K562 (cell line): ENCODE data around the gene SNIP1. TPM values are rescaled to one million over a fixed set of nuclear protein-coding genes. Genes with fewer than 3 reads are reported as not detected.
A peak's percentile ranks its signal among the peaks of the same experiment; 100 is the strongest.

Experiments used
- DIDO1 ChIP-seq: fragments of 450-650 bp; IDR thresholded peaks from 2 replicates; pipeline ENCODE4 v1.6.1; 2016; ENCODE audit warnings: low read depth, missing biosample characterization, missing genetic modification characterization
- ELK3 ChIP-seq: fragments of 450-650 bp; formaldehyde crosslinking; IDR thresholded peaks from 2 replicates; pipeline ENCODE4 v1.4.0; 2020; ENCODE audit warnings: mild to moderate bottlenecking
- HOXB6 ChIP-seq: fragments of 250-450 bp; sonication (Bioruptor Pico); IDR thresholded peaks from 2 replicates; pipeline ENCODE4 v1.5.1; 2022; ENCODE audit warnings: mild to moderate bottlenecking, borderline replicate concordance
- IRF1 ChIP-seq: sonication (generic); formaldehyde crosslinking; IDR thresholded peaks from 2 replicates; pipeline ENCODE4 v1.8.0; 2022; ENCODE audit warnings: missing genetic modification reagents, mild to moderate bottlenecking, borderline replicate concordance
- MECOM ChIP-seq: fragments of 250-450 bp; sonication (Bioruptor Pico); IDR thresholded peaks from 2 replicates; pipeline ENCODE4 v1.8.0; 2022; ENCODE audit warnings: inconsistent platforms
- MIER1 ChIP-seq: fragments of 450-650 bp; IDR thresholded peaks from 2 replicates; pipeline ENCODE4 v1.6.1; 2016; ENCODE audit warnings: antibody characterized with exemption, mild to moderate bottlenecking, low read depth
- NBN ChIP-seq: fragments of 450-650 bp; IDR thresholded peaks from 2 replicates; pipeline ENCODE4 v1.6.1; 2016; ENCODE audit warnings: low read depth, mild to moderate bottlenecking
- NKRF ChIP-seq: fragments of 450-650 bp; IDR thresholded peaks from 2 replicates; pipeline ENCODE4 v1.6.1; 2016; ENCODE audit warnings: borderline replicate concordance
- STAG1 ChIP-seq: sonication (generic); formaldehyde crosslinking; IDR thresholded peaks from 2 replicates; pipeline ENCODE4 v1.5.0; 2020; ENCODE audit warnings: missing genetic modification reagents, borderline replicate concordance
- TAF9B ChIP-seq: fragments of 450-650 bp; IDR thresholded peaks from 2 replicates; pipeline ENCODE4 v1.6.1; 2018; ENCODE audit warnings: mild to moderate bottlenecking; ENCODE audit not compliant: partially characterized antibody
- TCF15 ChIP-seq: fragments of 250-450 bp; sonication (Bioruptor Pico); IDR thresholded peaks from 2 replicates; pipeline ENCODE4 v1.8.0; 2022; ENCODE audit warnings: moderate library complexity, mild to moderate bottlenecking, inconsistent platforms
- UBTF ChIP-seq, 2 experiments: IDR thresholded peaks; 2 replicates each; pipeline ENCODE4 v1.6.1; 2012; ENCODE audit warnings: improper control_type of control experiment in 2 of 2, low read depth in 2 of 2, low read length in 2 of 2, borderline replicate concordance in 1 of 2
- ZBTB7A ChIP-seq: IDR thresholded peaks from 2 replicates; pipeline ENCODE4 v1.6.1; 2011; ENCODE audit warnings: low read depth, mild to moderate bottlenecking, low read length, moderate library complexity, borderline replicate concordance; ENCODE audit not compliant: control insufficient read depth
- ZNF165 ChIP-seq: fragments of 250-450 bp; sonication (Bioruptor Pico); IDR thresholded peaks from 2 replicates; pipeline ENCODE4 v1.4.0; 2020; ENCODE audit warnings: borderline replicate concordance
- ZNF3 ChIP-seq: fragments of 250-450 bp; sonication (Bioruptor Pico); IDR thresholded peaks from 2 replicates; pipeline ENCODE4 v1.5.0; 2021; ENCODE audit warnings: mild to moderate bottlenecking, moderate library complexity
- ZNF449 ChIP-seq: fragments of 250-450 bp; sonication (Bioruptor Pico); IDR thresholded peaks from 2 replicates; pipeline ENCODE4 v1.8.0; 2022; ENCODE audit warnings: moderate library complexity, mild to moderate bottlenecking, inconsistent platforms
- ZNF507 ChIP-seq: conservative IDR thresholded peaks from 2 replicates; pipeline ENCODE4 v1.6.1; 2017; ENCODE audit warnings: missing genetic modification characterization, missing compliant biosample characterization
- ZNF707 ChIP-seq: fragments of 250-450 bp; sonication (Bioruptor Pico); conservative IDR thresholded peaks from 2 replicates; pipeline ENCODE4 v1.8.0; 2022; ENCODE audit warnings: inconsistent platforms, mild to moderate bottlenecking, moderate library complexity
- ZNF77 ChIP-seq: fragments of 250-450 bp; sonication (Bioruptor Pico); IDR thresholded peaks from 2 replicates; pipeline ENCODE4 v1.5.0; 2020
- polyA plus RNA-seq, 8 experiments: library from polyadenylated mRNA; depleted of rRNA in 4 of 8; stranded (reverse) in 5 of 8; unstranded in 3 of 8; fragments of >200 nt; fragmentation: Nextera tagmentation in 2 of 8; fragmentation: Illumina TruSeq in 1 of 8; extraction: Ambion mirVana in 2 of 8; extraction: Trizol in 1 of 8; gene quantifications; 2 replicates each; pipeline versions ENCODE4 v1.2.1 to v1.2.3, GENCODE V29; 2011 to 2014; ENCODE audit warnings: inconsistent platforms in 1 of 8, missing spikeins in 1 of 8
- total RNA-seq, 7 experiments: library from RNA; depleted of rRNA in 6 of 7; stranded (reverse); fragments of >200 nt in 6 of 7; fragmentation: Illumina TruSeq in 2 of 7; extraction: Trizol in 2 of 7; gene quantifications; 2 replicates each; pipeline versions ENCODE4 v1.2.1 to v1.2.3, GENCODE V29; 2011 to 2021; ENCODE audit warnings: low replicate concordance in 1 of 7

SNIP1 gene
- total and polyA plus RNA-seq, 9 of the 15 experiments (the other 6 are each of a cell fraction or from before 2014, with no cell fraction given), result 2.9 to 25.9 (median 14.6) TPM

- no peak for TF ChIP-seq ZNF507
- no peak for TF ChIP-seq ELK3 (CRISPR knock-in tag)
- peak; percentile 68 for TF ChIP-seq TAF9B
- no peak for TF ChIP-seq ZNF3 (CRISPR knock-in tag)
- TF ChIP-seq MIER1, result no peak
- no peak for TF ChIP-seq ZNF707 (CRISPR knock-in tag)
- peak; percentile 62; the same call in 1 of the 2 replicates for TF ChIP-seq ZBTB7A
- TF ChIP-seq ZNF449, result no peak
- TF ChIP-seq IRF1 (CRISPR knock-in tag), result no peak
- no peak for TF ChIP-seq TCF15
- TF ChIP-seq DIDO1 (tag), result no peak
- TF ChIP-seq MECOM (CRISPR knock-in tag), result no peak
- peak; percentile 39; the same call in 1 of the 2 replicates for TF ChIP-seq STAG1
- TF ChIP-seq ZNF77 (CRISPR knock-in tag), result no peak
- peak; percentile 24 to 47; a peak in 2 of 4 replicates for TF ChIP-seq UBTF (IDR thresholded peaks at IDR 0.05; ENCODE audit: borderline replicate concordance in 1 of 2, low read depth in 2 of 2, low read length in 2 of 2)
- TF ChIP-seq HOXB6 (CRISPR knock-in tag), result peak; percentile 18; the same call in 1 of the 2 replicates
- peak; percentile 32; the same call in 1 of the 2 replicates for TF ChIP-seq NKRF
- peak; percentile 37; the same call in 1 of the 2 replicates for TF ChIP-seq ZNF165 (CRISPR knock-in tag)
- peak; percentile 87 for TF ChIP-seq NBN
Observed at GRCh38 chr1:37514350-37515184, 39.5 kb downstream of the SNIP1 start, which contains the start of gene MEAF6 (continued).
